Dedifferentiated amniotic fluid mesenchymal stem cell (primary cell): ENCODE results near the gene CXXC4.

ENCODE experiments used
- DNase-seq: peaks from one replicate; pipeline ENCODE4 v3.0.0-alpha.2; 2016; ENCODE audit errors: extremely low spot score

The CXXC4 gene

DNA sequence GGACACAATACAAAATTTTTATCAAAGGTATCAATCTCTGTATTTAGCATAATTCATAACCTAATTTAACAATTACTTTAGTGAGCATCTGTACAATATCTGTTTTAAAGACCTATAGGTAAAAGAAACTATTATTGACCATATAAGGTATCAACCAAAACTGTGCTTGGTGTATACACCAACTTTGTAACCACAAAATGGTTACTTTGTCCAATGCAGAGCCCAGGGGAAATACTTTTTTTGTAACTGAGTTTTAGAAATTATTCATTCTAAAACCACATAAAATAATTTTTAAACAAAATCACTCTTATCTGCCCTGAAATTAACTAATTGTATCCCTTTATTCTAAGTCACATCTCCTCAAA, 5.0 kb downstream of the CXXC4 start:
- DNase-seq: no peak

DNA sequence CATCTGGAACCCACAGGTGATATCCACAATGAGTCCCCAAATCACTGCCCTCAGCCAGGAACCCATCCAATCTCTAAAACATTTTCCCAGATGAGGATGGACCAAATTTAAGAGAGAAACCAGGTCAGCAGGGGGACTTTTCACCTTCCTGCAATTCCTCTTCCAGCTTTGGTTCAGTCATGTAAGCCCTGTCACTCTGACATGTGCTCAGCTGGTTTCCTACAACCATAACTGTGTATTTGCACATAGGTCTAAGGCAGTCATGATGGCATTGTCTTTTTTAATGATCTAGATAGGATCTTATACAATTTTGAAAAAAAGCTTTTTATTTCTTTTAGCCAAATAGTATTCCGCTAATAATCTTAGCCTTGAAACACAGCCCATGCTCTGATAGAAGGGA, 6.5 kb downstream of the CXXC4 start:
- no peak for DNase-seq

DNA sequence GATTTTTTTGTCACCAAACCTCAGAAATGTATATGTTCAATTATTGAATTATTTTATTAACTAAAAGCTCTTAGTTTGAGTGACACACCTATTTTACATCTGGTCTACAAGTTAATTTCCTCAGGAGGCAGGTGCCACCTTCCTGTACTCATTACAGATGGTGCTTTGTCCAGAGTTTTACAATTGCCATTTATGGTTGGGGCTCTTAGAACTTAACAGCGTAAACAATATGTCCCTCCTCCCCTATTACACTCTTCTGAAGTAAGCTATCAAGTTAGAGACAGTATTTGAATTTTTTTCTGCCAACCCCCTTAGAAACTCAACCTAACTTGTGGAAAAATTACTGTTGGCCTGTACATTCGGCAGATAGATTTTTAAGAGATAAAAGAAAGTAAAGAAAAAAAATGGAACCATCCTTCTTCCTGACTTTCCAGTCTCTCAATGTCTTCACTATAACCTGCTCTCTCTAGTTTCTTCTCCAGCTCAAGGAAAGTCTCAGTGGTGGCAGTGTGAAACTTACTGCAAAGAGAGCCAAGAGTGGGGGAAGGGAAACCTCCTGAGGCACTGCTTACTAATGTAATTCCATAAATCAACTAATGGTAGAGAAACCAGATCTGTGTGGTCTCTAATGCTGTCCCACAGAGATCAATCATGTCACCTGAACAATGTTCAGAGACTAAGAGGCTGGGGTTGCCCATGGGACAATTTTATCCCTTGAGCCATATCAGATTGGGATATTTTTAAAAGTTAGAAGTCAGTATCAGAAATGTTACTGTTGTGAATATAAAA, 7.8 kb downstream of the CXXC4 start:
- no peak for DNase-seq

DNA sequence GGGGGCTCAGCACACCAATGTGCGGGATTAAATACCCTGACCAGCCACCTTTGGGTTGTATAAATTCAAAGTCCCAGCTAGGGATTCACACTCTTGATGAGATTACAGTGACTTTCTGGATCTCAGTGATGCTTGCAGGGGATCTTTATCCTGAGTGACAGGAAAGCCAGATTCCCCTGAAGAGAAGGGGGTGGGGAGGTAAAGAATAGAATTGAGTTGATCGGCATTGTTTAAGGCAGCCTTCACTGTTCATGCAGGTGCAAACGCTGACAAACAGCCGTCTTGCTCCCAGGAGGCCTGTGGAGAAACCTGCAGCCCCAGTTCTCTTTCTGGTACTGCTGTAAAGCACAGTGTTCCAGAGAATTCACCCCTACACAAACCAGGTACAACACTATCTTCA, 19.0 kb downstream of the CXXC4 start:
- no peak for DNase-seq

DNA sequence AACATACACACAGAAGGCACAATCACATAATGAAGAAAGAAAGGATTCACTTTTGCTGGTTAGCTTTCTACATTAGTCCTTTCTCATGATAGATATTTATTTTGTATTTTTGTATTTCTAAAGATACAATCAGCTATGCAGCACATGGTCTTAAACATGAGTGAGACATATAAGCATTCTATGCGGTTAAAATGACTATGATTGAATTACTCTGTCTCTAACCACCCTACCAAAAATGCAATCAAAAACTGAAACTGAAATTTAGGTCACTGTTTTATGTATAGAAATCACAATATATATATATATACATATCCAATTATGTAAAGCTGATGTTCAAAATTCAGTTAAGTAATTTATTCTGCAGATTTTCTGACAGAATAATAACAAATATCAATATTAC, 21.9 kb downstream of the CXXC4 start:
- DNase-seq: no peak

DNA sequence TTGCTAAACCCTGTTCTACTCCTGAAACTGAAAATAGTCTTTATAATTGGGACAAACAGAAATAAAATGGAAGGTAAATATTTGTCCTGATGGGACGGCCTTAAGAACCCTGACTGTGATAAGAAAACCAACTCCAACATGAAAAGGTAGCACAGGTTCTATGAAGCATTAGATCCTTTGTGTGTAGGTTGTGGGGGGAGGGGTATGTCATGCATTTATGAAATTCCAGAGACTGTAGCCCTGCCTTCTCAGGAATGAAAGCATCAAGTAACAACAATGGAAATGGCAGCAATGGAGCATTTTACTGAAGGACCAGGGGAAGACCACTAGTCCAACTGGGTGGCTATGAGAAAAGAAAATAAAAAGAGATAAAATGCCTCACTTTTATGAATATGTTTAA, 23.9 kb downstream of the CXXC4 start:
- no peak for DNase-seq

DNA sequence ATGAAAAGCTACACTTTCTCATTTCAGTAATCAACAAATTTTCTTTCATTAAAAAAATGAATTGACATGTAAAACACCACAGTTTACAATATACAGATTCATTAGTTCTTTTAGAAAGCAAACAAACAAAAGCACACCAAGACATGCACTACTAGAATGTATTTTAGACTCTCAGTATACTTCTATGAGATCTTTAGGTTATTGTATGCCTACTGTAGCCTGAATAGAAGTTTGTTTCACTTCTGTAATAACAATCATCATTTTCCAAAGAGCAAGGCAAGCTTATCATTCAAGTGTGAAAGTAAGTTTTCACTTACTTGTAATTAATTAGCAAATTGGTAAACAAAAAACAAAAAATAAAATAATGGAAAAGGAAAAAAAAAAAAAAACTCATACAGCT, 24.9 kb downstream of the CXXC4 start:
- DNase-seq: no peak

DNA sequence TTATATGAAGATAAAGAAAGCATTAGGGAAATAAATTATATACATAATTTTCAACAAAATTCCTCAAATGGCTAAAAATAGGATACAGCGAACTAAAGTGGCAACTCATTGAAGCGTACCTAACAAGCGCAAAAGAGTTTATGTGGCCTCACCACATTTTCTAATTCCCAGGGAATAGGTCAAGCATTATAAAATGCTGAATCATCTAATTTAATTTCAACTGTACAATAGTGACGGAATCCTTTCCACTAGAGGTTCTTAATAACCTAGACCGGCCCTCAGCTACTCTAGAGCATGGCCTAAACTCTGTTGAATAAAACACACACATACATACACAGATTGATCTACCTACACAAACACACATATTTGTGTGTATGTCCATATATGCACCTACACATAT, 29.1 kb downstream of the CXXC4 start:
- no peak for DNase-seq

DNA sequence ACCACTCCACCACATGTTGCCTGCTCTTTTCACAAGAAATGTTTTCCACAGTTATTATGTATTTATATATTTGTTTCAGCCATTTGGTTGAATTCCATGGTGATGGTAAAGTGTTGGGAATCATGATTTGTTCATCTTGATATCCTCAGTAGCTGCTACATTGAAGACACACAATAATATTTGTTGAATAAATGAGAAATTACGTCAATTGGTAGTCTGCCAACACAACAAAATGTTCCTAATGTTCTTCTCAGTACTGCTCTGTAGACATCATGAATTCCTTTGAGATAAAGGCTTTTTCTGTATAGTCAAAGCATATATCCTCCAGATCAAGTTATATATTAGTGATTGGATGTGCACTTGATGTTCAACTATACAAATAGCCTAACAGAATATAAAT, 29.5 kb downstream of the CXXC4 start:
- DNase-seq: no peak

DNA sequence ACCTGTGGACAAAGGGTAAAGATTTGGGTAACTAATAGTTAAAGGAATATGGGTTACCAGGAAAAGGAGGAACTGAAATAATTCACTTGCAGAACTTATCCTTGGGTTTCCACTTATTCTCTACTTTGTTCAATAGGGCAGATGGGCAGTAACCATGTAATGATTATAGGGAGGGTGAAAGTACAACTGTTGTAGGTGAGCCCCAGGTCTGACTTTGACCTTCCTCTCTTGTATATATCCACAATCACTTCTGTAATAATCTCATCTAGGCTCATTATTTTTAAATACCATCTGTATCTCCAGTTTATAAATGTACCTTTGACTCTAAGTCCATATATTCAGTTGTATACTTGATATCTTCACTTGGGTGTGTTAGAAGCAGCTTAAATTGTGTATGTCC, 32.1 kb downstream of the CXXC4 start:
- no peak for DNase-seq

DNA sequence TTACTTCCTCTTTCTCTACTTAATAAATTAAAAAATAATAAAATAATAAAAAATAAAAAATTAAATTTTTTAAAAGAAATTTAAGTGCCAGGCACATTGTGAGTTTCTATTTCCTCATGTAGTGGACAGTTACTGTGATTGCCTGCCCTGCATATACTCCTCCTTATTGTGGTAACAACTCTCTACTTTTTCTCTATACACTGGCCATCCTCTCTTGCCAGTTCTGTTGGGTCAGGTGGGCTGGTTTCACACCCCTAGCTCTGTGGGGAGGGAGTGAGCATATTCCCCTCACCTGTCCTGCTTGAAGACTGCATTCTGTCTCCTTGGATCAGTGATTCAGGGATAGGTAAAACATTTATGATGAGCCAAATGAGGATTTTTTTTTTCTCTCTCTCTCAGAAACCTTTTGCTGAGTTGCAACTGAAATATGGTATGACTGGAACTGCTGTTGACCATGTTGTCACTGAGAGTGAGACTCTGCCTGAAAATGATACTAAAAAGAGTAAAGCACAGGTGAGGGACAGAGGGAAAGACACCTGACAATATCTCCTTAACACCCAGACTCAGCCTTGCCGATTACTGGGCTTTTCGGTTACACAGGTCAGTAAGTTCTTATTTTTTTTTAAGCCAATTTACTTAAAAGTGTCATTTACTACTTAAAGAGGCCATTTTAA, 37.2 kb downstream of the CXXC4 start:
- no peak for DNase-seq

DNA sequence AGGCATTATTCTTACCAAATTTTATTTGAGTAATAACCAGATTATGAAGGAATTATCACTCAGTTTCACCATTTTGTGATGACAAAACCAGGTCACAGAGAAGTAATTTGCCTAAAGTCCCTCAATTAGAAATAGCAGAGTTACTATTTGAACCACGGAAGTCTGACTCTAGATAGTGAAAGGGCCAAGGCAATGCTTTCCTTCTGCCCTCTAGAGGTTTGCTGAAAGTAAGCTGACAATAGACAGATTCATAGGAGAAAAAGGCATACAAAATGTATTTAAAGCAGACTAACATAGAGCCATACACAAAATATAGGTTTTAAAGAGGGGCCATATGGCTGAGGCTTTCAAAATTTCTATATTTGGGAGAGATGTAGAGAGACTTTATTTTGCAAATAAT, 43.1 kb downstream of the CXXC4 start:
- no peak for DNase-seq

DNA sequence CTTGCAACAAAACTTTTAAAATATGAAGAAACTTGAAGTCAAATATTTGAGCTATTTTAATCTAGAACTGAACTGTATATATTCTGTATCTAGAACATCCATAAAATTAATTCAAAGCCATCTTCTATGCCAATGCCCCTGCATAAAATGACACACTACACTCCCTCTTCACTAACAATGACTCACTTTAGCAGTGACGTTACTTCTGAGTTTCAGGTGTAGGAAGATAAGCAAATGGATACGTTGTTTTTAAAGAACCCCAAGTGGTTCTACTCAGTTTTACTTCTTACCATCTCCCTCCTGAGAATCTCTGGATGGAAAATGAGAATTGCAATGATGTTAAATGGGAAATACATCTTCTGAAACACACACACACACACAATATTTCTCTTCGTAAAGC, 45.2 kb downstream of the CXXC4 start:
- DNase-seq: no peak

DNA sequence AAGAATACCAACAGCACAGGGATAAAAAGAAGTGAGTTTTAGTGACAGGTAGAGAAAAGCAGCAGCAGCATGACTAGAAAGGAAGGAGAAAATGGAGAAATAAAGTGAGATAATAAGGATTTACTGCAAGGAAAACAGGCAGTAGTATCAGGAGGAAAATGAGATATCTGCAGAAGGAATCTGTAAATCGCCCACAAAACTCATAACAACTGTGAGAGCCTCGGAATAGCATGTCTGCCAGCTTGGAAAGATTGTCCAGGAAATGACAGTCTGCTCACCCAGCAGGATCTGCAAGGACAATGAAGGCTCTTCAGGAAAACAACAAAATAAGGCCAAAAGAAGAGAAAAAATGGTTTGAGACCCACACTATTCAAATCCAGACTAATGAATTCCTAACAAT, 47.4 kb downstream of the CXXC4 start:
- DNase-seq: no peak

DNA sequence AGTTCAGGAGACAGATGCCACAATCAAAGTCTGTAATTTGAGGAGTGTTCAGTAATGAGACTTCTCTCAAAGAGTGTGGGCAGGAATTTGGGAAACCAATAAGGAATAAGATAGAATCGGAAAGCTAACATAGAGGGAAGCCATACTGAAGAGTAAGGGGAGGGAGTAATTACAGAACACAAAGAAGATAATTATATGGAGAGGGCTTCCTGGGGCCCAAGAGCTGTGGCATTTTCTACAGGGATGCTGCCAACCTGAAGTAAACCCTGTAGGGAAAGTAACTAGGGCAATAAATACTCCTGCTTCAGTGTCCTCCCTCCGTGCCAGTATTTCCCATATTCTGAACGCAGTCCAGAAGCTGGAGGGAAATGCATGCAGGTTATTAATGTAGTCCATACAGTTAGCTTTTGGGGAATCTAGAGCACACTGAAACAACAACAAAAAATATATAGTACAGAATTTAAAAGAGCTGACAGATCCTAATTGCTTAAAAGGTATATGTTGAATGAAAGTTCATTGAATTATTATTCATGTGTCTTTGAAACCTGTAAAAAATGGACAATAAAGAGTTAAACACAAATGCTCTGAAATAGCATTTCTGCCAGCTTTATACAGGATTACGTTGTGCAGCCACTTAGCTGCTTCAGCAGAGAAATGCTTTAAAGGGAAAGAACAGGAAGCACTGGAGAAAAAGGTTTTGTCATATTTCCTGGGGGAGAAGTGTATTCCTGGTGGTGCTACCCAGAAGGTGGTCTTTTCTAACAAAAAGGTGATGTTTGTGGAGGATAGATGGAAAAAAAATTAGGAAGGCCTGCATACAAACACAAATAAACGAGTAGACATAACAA, 48.0 kb downstream of the CXXC4 start:
- DNase-seq: no peak

DNA sequence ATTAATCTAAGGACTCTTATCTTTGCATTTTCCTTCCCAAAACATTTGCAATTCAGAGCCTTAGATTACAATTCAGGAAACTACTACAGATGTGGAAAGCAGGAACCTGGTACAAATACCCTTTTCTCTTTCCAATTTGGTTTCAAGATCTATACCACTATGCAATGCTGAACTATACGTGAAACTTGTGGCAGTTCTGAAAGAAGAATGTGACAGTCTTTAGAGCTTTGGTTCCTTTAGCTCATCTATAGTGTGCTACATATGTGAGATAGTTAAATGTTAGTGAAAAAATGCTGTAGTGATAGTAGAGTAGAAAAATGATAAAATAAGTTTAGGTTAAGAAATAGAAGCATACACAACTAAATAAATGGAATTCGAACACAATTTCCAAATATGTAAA, 50.0 kb downstream of the CXXC4 start:
- no peak for DNase-seq

DNA sequence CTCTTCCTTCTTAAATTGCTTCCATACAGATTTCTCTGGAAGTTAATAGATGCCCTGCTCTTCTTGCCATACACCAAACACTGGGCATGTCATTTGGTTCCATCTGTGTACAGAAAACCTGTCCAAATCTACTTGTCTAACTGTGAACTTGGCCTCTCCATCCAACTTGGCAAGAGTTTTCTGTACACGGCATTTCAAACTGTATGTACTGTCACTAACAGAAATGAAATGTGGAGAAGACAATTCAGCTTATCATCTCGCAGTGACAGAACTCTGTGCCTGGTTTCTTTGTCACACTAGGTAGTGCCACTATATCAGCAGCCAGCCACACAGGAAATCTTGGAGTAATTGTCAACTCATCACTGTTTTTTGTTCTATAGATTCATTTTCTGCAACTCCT, 58.2 kb downstream of the CXXC4 start:
- DNase-seq: no peak

DNA sequence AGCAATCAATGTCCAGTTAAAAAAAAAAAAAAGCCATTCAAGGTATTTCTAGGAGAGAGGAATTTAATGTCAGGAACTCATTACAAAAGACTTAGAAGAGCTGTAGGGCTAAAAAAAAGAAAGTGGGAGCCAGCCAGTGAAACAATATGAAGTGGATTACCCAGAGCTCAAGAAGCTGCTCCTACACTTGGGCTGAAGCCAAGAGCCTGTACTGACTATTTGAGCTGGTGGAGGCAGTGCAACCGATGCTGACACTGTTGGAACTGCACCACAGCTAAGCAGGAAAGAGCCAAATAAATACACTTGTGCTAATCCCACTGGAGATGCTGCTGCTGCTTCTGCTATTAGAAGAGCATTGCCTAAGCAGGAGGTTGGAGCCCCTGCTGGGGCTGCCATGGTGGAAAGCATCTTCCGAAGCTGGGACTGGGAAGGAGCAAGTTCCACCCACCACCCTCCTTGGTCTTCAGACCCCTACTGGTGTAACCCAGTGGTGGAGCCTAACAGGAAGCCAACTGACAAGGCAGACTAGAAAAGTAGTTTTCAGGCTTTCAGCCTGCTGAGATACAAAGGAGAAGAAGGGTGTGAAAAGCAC, 65.4 kb downstream of the CXXC4 start:
- DNase-seq: no peak

DNA sequence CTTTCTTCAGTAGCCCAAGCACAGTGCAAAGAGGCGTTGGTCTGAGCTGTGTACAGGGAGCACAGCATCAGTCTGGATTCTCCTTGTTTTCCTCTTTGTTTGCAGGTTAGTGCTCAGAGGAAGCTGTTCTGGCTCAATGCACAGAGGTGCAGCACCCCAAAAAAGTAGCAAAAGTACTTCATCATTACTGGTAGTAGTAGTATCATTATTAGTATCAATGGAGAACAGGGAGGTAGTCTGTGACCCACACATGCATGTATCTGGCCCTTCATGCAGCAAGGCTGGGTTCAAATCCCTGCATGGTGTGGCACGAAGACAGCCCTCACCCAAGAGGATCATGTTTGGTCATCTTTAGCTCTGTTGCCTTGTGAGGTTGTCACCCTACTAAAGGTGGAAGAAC, 68.7 kb downstream of the CXXC4 start:
- DNase-seq: no peak

DNA sequence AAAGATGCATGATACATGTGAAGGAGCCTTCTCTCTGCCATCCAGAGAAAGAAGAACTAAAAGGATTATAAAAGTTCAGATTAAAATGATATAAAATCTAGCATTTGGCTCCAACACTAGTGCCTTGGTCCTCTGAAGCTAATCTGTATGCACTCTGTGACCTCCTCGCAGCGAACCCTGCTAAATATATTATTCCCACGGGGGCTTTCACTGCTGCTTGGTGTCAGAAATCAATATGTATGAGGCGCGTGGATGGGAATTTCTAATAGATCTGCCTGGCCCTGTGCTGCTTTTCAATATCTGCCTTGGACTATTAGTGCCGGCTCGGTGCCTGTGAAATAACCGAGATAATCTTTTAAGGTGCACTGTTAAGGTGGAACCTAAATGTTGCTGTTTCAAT, 69.7 kb downstream of the CXXC4 start:
- no peak for DNase-seq

DNA sequence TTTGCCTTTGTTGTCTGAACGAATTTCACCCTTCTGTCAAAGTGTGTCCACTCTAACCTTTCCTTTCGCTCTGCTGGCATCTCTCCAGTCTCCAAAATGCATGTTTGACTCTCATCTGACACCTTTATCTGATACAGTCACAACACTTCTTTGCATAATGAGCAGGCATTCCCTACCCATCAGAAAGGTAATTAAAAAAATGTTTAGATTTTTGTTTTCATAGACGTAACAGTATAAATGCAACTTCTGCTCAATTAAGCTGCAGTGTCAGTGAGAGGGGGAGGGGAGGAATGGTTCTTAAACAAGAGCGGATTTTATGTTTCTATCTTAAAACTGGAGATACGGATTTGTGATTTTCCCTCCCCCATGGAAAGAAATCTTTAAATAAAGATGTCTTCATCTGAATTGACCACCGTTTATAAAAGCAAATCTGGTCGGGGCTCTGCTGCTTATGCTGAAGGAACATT, 70.2 kb downstream of the CXXC4 start:
- no peak for DNase-seq

DNA sequence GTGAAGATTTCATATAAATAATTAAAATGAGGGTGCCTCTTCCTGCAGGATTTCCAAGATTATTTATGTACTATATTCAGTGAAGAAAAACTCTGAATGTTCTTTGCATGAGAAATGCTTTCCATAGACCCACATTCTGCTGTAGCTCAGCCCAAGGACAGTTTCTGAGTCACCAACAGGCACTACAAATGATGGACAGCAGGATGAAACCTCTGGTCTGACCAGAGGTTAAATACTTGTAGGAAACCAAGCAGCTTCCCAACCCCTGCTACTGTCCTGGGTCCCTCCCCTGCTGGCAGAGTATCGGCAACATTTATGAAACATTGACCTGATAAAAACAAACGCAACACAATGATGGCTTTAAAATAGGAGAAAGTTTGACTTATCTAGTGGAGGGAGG, 73.1 kb downstream of the CXXC4 start:
- DNase-seq: no peak
